GM12878 (cell line): ENCODE results near the gene SLC30A4.

Source experiments
- BACH1 ChIP-seq: fragments of 450-650 bp; IDR thresholded peaks from 2 replicates; pipeline ENCODE4 v1.6.1; 2017; ENCODE audit warnings: mild to moderate bottlenecking, borderline replicate concordance
- CTCF ChIP-seq, 3 experiments: IDR thresholded peaks in 2 of 3; conservative IDR thresholded peaks in 1 of 3; 2 replicates each; pipeline ENCODE4 v1.5.1; 2011; ENCODE audit warnings: low read depth in 3 of 3, low read length in 3 of 3, mild to moderate bottlenecking in 3 of 3, control low read depth in 2 of 3, moderate library complexity in 2 of 3, inconsistent platforms in 1 of 3, mixed read lengths in 1 of 3; ENCODE audit not compliant: control insufficient read depth in 2 of 3, insufficient read depth in 1 of 3; ENCODE audit errors: extremely low read depth in 1 of 3
- NFYB ChIP-seq: IDR thresholded peaks from 2 replicates; pipeline ENCODE4 v1.6.1; 2011; ENCODE audit warnings: low read depth, mild to moderate bottlenecking, low read length, improper control_type of control experiment, moderate library complexity; ENCODE audit not compliant: insufficient read depth
- POLR2A ChIP-seq: IDR thresholded peaks from 2 replicates; pipeline ENCODE4 v1.6.1; 2011; ENCODE audit warnings: low read depth, mild to moderate bottlenecking, low read length
- POLR2AphosphoS5 ChIP-seq: IDR thresholded peaks from 2 replicates; pipeline ENCODE4 v1.6.1; 2011; ENCODE audit warnings: mild to moderate bottlenecking, low read length, inconsistent platforms
- RCOR1 ChIP-seq: conservative IDR thresholded peaks from 2 replicates; pipeline ENCODE4 v1.6.1; 2012; ENCODE audit warnings: low read depth, low read length, improper control_type of control experiment
- SUZ12 ChIP-seq: fragments of 200-600 bp; sonication (generic); IDR thresholded peaks from one replicate; pipeline ENCODE4 v1.6.1; 2018; ENCODE audit warnings: antibody characterized with exemption, mild to moderate bottlenecking; ENCODE audit not compliant: unreplicated experiment
- TAF1 ChIP-seq: IDR thresholded peaks from 2 replicates; pipeline ENCODE4 v1.6.1; 2011; ENCODE audit warnings: mild to moderate bottlenecking, low read depth, low read length, borderline replicate concordance
- ZBTB11 ChIP-seq: fragments of 450-650 bp; formaldehyde crosslinking; IDR thresholded peaks from 2 replicates; pipeline ENCODE4 v1.5.0; 2022; ENCODE audit warnings: mild to moderate bottlenecking, missing genetic modification characterization
- ZNF274 ChIP-seq: IDR thresholded peaks from one replicate; pipeline ENCODE4 v1.8.0; 2011; ENCODE audit not compliant: insufficient read length, insufficient read depth

DNA sequence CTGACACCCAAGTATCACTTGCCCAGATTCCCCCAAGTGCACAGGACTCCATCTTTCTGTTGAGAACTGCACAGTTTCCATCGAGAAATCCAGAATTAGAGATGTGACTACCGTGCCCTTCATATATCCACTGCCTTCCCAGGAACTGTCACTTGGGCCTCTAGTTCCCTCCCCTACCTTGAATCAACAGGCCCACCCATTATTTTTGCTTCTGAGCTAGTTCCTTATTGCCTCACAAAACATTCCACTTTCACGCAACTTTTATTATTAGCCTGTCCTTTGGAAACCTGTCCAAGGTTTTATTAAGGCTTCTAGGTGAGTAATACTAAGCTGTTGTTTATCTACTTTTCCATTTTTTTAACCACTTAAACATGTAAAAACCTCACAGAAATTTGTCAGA is 17.1 kb upstream of the SLC30A4 start:
- no peak for TF ChIP-seq BACH1
- no peak for TF ChIP-seq RCOR1
- TF ChIP-seq POLR2AphosphoS5, result no peak
- TF ChIP-seq CTCF (IDR thresholded peaks at IDR 0.05 in 2 of 3, conservative IDR thresholded peaks at IDR 0.05 in 1 of 3; ENCODE audit: control insufficient read depth in 2 of 3, extremely low read depth in 1 of 3, insufficient read depth in 1 of 3, low read depth in 3 of 3, low read length in 3 of 3), result no peak
- no peak for TF ChIP-seq TAF1
- no peak for TF ChIP-seq SUZ12
- TF ChIP-seq NFYB, result no peak
- no peak for TF ChIP-seq ZBTB11 (CRISPR knock-in tag)
- TF ChIP-seq POLR2A, result no peak
- TF ChIP-seq ZNF274, result no peak
